Caco-2 (cell line): Measurements from ENCODE around the gene GPR137. TPM values are rescaled to one million over a fixed set of nuclear protein-coding genes. Genes with fewer than 3 reads are reported as not detected.

ENCODE experiments used
- BruUV-seq: library from RNA; stranded (reverse); fragments of 400-500 nt; replicated peaks from 2 replicates; lab custom pipeline; 2021; lab: Mats Ljungman, UMichigan
- CTCF ChIA-PET: fragments of 300-600 bp; sonication (Branson Sonifier 250); formaldehyde crosslinking; loops from one replicate; lab custom pipeline; 2022; ENCODE audit warnings: antibody characterized with exemption; lab: Charles Lee
- POLR2A ChIA-PET: fragments of 300-600 bp; sonication (Branson Sonifier 250); formaldehyde crosslinking; loops from one replicate; lab custom pipeline; 2022; ENCODE audit warnings: antibody characterized with exemption; lab: Charles Lee
- DNase-seq, 2 experiments: peaks; one replicate each; pipeline versions ENCODE4 v3.0.0 to v3.0.0-alpha.2; 2020 to 2022
- H3K27me3 ChIP-seq: replicated peaks from 2 replicates; pipeline ENCODE4 v1.6.0; 2011; ENCODE audit warnings: low read length; ENCODE audit not compliant: control insufficient read depth, insufficient read depth
- H3K36me3 ChIP-seq: 2 replicates; pipeline ENCODE4 v1.5.1; 2011; ENCODE audit warnings: low read length; ENCODE audit not compliant: control insufficient read depth, insufficient read depth
- H3K4me1 ChIP-seq: fragments of 250-450 bp; sonication (Bioruptor Pico); 2 replicates; pipeline ENCODE4 v1.5.1; 2020; ENCODE audit warnings: mild to moderate bottlenecking
- H3K4me3 ChIP-seq: 2 replicates; pipeline ENCODE4 v1.5.1; 2011; ENCODE audit warnings: low read depth, mild to moderate bottlenecking, control low read depth, low read length
- H3K9me3 ChIP-seq: fragments of 250-450 bp; sonication (Bioruptor Pico); 2 replicates; pipeline ENCODE4 v1.5.1; 2020; ENCODE audit warnings: mild to moderate bottlenecking, moderate library complexity
- H3K27ac Mint-ChIP-seq: one replicate; pipeline ENCODE4 v1.8.0; 2022; ENCODE audit warnings: mixed read lengths; ENCODE audit not compliant: unreplicated experiment
- H3K27me3 Mint-ChIP-seq: one replicate; pipeline ENCODE4 v1.8.0; 2022; ENCODE audit warnings: mixed read lengths; ENCODE audit not compliant: insufficient read depth, unreplicated experiment
- H3K36me3 Mint-ChIP-seq: one replicate; pipeline ENCODE4 v1.8.0; 2022; ENCODE audit warnings: mild to moderate bottlenecking, mixed read lengths; ENCODE audit not compliant: insufficient read depth, unreplicated experiment
- H3K4me1 Mint-ChIP-seq: one replicate; pipeline ENCODE4 v1.8.0; 2022; ENCODE audit warnings: low read depth, mixed read lengths; ENCODE audit not compliant: unreplicated experiment
- H3K4me3 Mint-ChIP-seq: one replicate; pipeline ENCODE4 v1.8.0; 2022; ENCODE audit warnings: mild to moderate bottlenecking, moderate library complexity, mixed read lengths; ENCODE audit not compliant: unreplicated experiment
- H3K9me3 Mint-ChIP-seq: one replicate; pipeline ENCODE4 v1.8.0; 2022; ENCODE audit warnings: mixed read lengths; ENCODE audit not compliant: unreplicated experiment
- intact Hi-C: fragments of 100-400 bp; cut with micrococcal nuclease; formaldehyde crosslinking; loops from one replicate; pipeline ENCODE4 v1.10.0; 2022; ENCODE audit not compliant: unreplicated experiment
- total RNA-seq: library from RNA; stranded (reverse); gene quantifications from 2 replicates; pipeline ENCODE4 v1.2.3, GENCODE V29; 2022
- TF ChIP-seq, protein P1 (sequence below), 2 experiments: fragments of 200-600 bp in 1 of 2; IDR thresholded peaks; 1 replicate in 1 of 2; 2 replicates in 1 of 2; pipeline versions ENCODE4 v1.5.1 to v1.8.0; 2011 to 2022; ENCODE audit warnings: antibody characterized with exemption in 1 of 2, control low read depth in 1 of 2, inconsistent platforms in 1 of 2, low read depth in 1 of 2, low read length in 1 of 2, mild to moderate bottlenecking in 1 of 2, moderate library complexity in 1 of 2; ENCODE audit not compliant: insufficient read depth in 1 of 2, severe bottlenecking in 1 of 2, unreplicated experiment in 1 of 2

Gene GPR137
- total RNA-seq, 1 experiment from 2014 or later = 58.5 TPM

DNA sequence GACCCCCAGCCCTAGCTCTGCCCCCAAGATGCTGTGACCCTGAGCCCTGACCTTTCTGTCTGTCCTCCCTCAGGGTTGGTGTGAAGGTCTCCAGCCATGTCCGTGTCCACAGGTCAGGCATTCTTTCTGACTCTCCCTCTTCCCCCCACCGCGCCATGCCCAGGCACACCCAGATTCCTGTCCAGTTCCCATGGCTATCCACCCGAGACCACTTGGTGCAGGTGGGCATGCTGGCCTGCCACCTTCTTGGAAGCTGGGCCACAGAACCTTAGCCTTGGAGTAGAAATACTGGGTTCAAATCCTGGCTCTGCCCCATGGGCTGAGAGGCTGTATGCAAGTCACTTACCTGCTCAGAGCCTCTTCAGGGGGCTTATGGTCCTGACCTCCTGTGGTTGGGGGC, 36.6 kb upstream of the GPR137 start:
- Mint-ChIP-seq H3K27ac (no peak overlapping the region), H3K4me1 (peaks cover 13% of the 10 kb centered on the region), H3K4me3 (no peak overlapping the region), H3K9me3 (no peaks in the 10 kb centered on the region), H3K27me3 (no peaks in the 10 kb centered on the region), H3K36me3 (peaks cover 43% of the 10 kb centered on the region)
- H3K4me1 ChIP-seq = peaks cover 26% of the 10 kb centered on the region
- no TSS peak for BruUV-seq
- ChIA-PET POLR2A (no interaction called here), CTCF (interaction anchor here (1.4 kb wide), 1 partner anchor 8 kb away, joined by 3 read pairs; the partner anchor contains the start of gene FKBP2)
- no peak for DNase-seq
- TF ChIP-seq, protein P1, sequence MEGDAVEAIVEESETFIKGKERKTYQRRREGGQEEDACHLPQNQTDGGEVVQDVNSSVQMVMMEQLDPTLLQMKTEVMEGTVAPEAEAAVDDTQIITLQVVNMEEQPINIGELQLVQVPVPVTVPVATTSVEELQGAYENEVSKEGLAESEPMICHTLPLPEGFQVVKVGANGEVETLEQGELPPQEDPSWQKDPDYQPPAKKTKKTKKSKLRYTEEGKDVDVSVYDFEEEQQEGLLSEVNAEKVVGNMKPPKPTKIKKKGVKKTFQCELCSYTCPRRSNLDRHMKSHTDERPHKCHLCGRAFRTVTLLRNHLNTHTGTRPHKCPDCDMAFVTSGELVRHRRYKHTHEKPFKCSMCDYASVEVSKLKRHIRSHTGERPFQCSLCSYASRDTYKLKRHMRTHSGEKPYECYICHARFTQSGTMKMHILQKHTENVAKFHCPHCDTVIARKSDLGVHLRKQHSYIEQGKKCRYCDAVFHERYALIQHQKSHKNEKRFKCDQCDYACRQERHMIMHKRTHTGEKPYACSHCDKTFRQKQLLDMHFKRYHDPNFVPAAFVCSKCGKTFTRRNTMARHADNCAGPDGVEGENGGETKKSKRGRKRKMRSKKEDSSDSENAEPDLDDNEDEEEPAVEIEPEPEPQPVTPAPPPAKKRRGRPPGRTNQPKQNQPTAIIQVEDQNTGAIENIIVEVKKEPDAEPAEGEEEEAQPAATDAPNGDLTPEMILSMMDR (IDR thresholded peaks at IDR 0.05; ENCODE audit: insufficient read depth in 1 of 2, low read depth in 1 of 2, low read length in 1 of 2, severe bottlenecking in 1 of 2, unreplicated experiment in 1 of 2) = no peak
- no peaks in the 10 kb centered on the region for H3K27me3 ChIP-seq
- H3K36me3 ChIP-seq = no peaks in the 10 kb centered on the region
- no peaks in the 10 kb centered on the region for H3K9me3 ChIP-seq
- intact Hi-C loops = no loop called here
- H3K4me3 ChIP-seq = no peak overlapping the region

DNA sequence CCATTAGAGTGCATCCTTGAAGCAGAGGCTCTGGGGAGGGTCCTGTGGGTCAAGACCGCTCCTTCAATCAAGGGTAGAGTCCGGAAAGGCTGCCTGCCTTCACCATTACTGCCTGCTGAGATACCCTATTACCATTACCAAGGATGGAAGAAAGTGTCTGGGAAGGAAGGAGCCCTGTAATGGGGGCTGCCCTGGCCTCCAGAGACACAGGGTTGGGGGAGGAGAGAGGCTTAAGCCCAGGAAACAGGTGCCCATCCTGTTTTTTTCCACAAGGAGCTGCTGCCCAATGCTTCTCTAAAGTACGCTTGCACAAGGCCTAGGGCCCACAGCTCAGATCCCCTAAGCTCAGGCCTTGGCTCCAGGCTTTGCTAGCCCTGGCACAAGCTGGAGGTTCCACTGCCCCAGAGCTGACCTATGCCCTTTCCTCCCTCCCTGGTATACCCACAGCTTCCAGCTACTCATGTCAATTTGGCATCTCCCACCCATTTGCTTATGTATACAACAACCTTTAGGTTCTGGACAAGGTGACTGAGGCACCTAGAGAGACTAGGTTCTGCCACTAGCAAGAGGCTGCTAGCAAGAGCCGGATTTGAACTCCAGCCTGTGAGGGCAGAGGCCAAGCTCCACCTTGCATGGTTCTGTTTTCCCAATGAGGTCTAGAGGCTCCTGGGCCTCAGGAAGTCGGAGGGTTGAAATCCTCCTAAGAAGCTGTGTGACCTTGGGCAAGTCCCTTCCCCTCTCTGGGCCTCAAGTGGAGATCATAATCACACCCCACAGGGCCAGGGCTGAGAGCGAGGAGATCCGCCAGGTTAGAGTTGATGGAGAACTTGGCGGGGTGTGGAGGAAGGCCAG, 35.9 kb upstream of the GPR137 start:
- no peaks in the 10 kb centered on the region for H3K9me3 ChIP-seq
- H3K27ac Mint-ChIP-seq = no peak overlapping the region
- intact Hi-C loops = no loop called here
- no peaks in the 10 kb centered on the region for H3K27me3 Mint-ChIP-seq
- H3K4me1 Mint-ChIP-seq = peaks cover 13% of the 10 kb centered on the region
- CTCF ChIA-PET = interaction anchor here (0.6 to 1.6 kb wide), 6 partner anchors 9 to 105 kb away, joined by 3 to 9 read pairs (median 4); partner anchors contain the start of gene FKBP2
- POLR2A ChIA-PET = interaction anchor here (0.8 kb wide), 1 partner anchor 9 kb away, joined by 3 read pairs; the partner anchor contains the start of gene FKBP2
- TF ChIP-seq, protein P1 (IDR thresholded peaks at IDR 0.05; ENCODE audit: insufficient read depth in 1 of 2, low read depth in 1 of 2, low read length in 1 of 2, severe bottlenecking in 1 of 2, unreplicated experiment in 1 of 2) = no peak
- peaks cover 38% of the 10 kb centered on the region for H3K36me3 Mint-ChIP-seq
- BruUV-seq = no TSS peak
- H3K4me1 ChIP-seq = peaks cover 26% of the 10 kb centered on the region
- no peak overlapping the region for H3K4me3 ChIP-seq
- peak overlapping the region; percentile 99 for H3K4me3 Mint-ChIP-seq
- no peaks in the 10 kb centered on the region for H3K9me3 Mint-ChIP-seq
- no peak for DNase-seq
- H3K36me3 ChIP-seq = no peaks in the 10 kb centered on the region
- no peaks in the 10 kb centered on the region for H3K27me3 ChIP-seq

DNA sequence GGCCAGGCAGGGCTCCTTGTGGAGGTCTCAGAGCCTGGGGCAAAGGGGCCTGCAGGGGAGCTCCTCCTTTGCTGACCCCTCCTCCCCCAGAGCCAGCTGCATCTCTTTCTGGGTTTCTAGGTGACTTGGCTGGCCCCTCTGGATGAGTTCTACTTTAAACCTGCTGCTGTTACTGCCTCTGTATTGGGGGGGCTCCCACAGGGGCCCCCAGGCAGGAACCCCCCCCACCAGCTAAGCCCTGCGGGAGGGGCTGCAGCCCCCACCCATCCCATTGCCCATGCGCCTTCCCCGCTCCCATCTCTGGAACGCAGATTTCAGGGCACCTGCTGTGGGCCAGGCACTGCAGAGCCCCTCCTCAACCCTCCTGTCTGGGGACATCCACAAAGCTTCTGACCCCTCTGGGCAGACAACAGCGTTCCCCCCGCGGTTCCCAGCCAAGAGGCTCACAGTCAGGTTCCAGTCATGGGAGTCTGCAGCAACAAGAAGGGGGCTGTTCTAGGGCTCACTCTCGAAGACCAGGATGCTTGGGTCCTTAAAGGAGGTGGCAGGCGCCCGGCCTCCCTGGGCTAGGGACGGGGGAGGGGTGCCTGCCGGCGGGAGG, 35.1 kb upstream of the GPR137 start:
- TF ChIP-seq, protein P1 (IDR thresholded peaks at IDR 0.05; ENCODE audit: insufficient read depth in 1 of 2, low read depth in 1 of 2, low read length in 1 of 2, severe bottlenecking in 1 of 2, unreplicated experiment in 1 of 2) = no peak
- DNase-seq = peak in 1 of 2 experiments; percentile 50
- H3K4me3 ChIP-seq = peak overlapping the region; percentile 66
- POLR2A ChIA-PET = interaction anchor here (0.8 to 0.9 kb wide), 2 partner anchors 8 to 9 kb away, joined by 3 read pairs; partner anchors contain the start of gene FKBP2
- Mint-ChIP-seq H3K27me3 (no peaks in the 10 kb centered on the region), H3K36me3 (peaks cover 35% of the 10 kb centered on the region), H3K4me1 (peaks cover 13% of the 10 kb centered on the region), H3K9me3 (no peaks in the 10 kb centered on the region), H3K27ac (no peak overlapping the region), H3K4me3 (peak overlapping the region; percentile 99)
- BruUV-seq = no TSS peak
- no peaks in the 10 kb centered on the region for H3K9me3 ChIP-seq
- H3K4me1 ChIP-seq = peaks cover 26% of the 10 kb centered on the region
- H3K36me3 ChIP-seq = peaks cover 2% of the 10 kb centered on the region; the same call in 1 of the 2 replicates
- CTCF ChIA-PET = interaction anchor here (0.6 to 1.6 kb wide), 6 partner anchors 9 to 110 kb away, joined by 3 to 9 read pairs (median 4); partner anchors contain the start of gene FKBP2
- intact Hi-C loops = loop anchor here (1.0 kb wide), 2 partner anchors 20 to 54 kb away; no protein-coding TSS in a partner anchor
- no peaks in the 10 kb centered on the region for H3K27me3 ChIP-seq
